ENCODE measurements around the gene RIT1.

RIT1 gene

DNA sequence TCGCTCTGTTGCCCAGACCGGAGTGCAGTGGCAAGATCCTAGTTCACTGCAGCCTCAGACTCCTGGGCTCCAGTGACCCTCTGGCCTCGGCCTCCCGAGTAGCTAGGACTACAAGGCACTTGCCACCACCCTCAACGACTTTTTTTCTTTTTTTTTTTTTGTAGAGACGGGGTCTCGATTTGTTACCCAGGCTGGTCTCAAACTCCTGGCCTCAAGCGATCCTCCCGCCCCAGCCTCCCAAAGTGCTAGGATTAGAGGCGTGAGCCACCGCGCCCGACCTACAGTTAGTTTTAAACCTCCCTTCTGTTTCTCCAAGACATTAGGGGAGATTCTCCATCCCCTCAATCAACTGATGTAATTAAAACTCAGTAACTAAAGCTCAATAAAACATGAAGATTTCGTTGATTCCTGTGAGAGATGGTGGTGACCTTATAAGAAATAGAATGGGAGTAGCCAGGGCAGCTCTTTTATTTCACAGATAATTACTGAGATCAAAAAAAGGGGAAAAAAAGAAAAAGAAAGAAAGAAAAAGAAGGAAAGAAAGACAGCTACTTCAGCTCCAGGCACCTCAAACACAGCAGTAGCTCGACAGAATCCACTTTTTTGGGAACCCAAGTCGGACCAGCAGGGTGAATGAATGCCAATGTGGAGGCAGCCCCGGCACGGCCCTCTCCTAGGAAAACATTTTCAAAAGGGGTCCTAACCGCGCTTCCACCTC is 54.7 kb downstream of the RIT1 start:
- DNase-seq: no peak

DNA sequence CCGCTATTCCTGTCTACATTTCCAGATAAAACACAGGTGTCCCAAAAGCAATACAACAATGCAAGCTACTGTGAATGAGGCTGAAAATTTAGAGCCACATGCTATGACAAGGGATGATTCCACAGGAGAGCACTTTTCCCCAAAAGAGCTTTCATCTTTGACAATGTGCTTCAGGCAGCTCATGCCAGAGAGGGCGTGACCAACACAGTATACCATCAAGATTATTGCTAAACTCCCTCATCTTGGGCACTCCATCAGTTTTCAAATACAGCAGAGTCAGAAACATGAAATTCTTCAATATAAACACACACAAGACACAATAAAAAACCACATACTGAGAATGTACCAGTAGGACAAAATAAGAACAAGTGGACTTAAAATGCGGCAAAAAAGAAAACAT is 60.8 kb downstream of the RIT1 start:
- DNase-seq: no peak

DNA sequence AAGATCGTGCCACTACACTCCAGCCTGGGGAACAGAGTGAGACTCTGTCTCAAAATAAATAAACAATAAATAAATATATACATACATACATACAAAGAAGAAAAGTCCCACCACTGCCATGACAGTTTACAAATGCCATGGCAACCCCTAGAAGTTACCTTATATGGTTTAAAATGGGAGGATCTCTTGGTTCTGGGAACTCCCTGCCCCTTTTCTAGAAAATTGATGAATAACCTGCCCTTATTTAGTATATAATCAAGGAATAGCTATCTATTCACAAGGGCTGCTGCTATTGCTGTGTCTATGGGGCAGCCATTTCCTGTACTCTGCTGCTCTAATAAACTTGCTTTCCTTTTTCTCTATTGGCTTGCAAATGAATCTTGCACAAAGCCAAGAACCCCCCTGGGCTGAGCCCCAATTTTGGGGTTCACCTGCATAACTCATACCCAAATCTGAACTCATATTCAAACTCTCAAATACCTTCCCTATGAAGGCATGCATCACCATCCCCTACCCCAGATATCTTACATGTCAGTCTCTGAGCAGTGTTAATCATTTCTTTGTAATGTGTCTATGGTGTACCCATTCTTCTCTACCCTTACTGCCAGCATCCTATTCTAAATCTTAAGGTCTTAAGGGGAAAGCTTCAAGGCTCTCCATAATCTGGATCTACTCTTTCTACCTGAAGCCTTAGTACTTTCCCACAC is 63.2 kb downstream of the RIT1 start:
- DNase-seq: no peak

All from fibroblast of skin of right biceps (primary cell).